Thoracic aorta (tissue), 2 donors: ENCODE data around the gene MTCL1. TPM values are rescaled to one million over a fixed set of nuclear protein-coding genes. Genes with fewer than 3 reads are reported as not detected.

Source experiments
- ATAC-seq: fragments of 150-250 bp; one replicate; pipeline ENCODE4 v1.8.0; 2017; ENCODE audit warnings: low read depth; ENCODE audit not compliant: insufficient number of reproducible peaks, low FRiP score
- DNase-seq: peaks from one replicate; pipeline ENCODE4 v3.0.0-alpha.2; 2020; ENCODE audit warnings: low spot score
- H3K27ac ChIP-seq, 2 donors: fragments of 200-600 bp; sonication (generic); 1 replicate in 1 of 2; 2 replicates in 1 of 2; pipeline ENCODE4 v1.5.1; 2016; ENCODE audit warnings: mild to moderate bottlenecking in 2 of 2, moderate library complexity in 2 of 2
- H3K27me3 ChIP-seq: fragments of 200-600 bp; sonication (generic); replicated peaks from 2 replicates; pipeline ENCODE4 v1.6.0; 2016; ENCODE audit warnings: mild to moderate bottlenecking; ENCODE audit not compliant: insufficient read depth
- H3K36me3 ChIP-seq: fragments of 200-600 bp; sonication (generic); one replicate; pipeline ENCODE4 v1.5.1; 2016
- H3K4me1 ChIP-seq, 2 donors: fragments of 200-600 bp; sonication (generic); 1 replicate in 1 of 2; 2 replicates in 1 of 2; pipeline versions ENCODE4 v1.5.1 to v1.6.0; 2016; ENCODE audit warnings: low read depth in 2 of 2, mild to moderate bottlenecking in 1 of 2; ENCODE audit not compliant: control insufficient read depth in 1 of 2
- H3K4me3 ChIP-seq: fragments of 200-600 bp; sonication (generic); 2 replicates; pipeline ENCODE4 v1.5.1; 2016; ENCODE audit warnings: mild to moderate bottlenecking
- H3K9me3 ChIP-seq: fragments of 200-600 bp; sonication (generic); 2 replicates; pipeline ENCODE4 v1.5.1; 2016
- total RNA-seq, 2 donors: library from RNA; depleted of rRNA; stranded (reverse); fragments of >200 nt; gene quantifications; one replicate each; pipeline versions ENCODE4 v1.1.0 to v1.2.3, GENCODE V29; 2016
- TF ChIP-seq, protein P1 (sequence below): fragments of 200-600 bp; sonication (generic); IDR thresholded peaks from one replicate; pipeline ENCODE4 v1.5.1; 2019; ENCODE audit warnings: antibody characterized with exemption

The MTCL1 gene
- total RNA-seq, 2 donors from 2014 or later: 9.9 to 23.3 TPM

- peak overlapping the region; percentile 68 for H3K4me3 ChIP-seq
- no peaks in the 10 kb centered on the region for H3K9me3 ChIP-seq
- peak; percentile 54 for ATAC-seq
- no peak for DNase-seq
- no peaks in the 10 kb centered on the region for H3K27me3 ChIP-seq
- H3K36me3 ChIP-seq: no peaks in the 10 kb centered on the region
- H3K27ac ChIP-seq: peak overlapping the region; percentile 48 to 81
- TF ChIP-seq, protein P1, sequence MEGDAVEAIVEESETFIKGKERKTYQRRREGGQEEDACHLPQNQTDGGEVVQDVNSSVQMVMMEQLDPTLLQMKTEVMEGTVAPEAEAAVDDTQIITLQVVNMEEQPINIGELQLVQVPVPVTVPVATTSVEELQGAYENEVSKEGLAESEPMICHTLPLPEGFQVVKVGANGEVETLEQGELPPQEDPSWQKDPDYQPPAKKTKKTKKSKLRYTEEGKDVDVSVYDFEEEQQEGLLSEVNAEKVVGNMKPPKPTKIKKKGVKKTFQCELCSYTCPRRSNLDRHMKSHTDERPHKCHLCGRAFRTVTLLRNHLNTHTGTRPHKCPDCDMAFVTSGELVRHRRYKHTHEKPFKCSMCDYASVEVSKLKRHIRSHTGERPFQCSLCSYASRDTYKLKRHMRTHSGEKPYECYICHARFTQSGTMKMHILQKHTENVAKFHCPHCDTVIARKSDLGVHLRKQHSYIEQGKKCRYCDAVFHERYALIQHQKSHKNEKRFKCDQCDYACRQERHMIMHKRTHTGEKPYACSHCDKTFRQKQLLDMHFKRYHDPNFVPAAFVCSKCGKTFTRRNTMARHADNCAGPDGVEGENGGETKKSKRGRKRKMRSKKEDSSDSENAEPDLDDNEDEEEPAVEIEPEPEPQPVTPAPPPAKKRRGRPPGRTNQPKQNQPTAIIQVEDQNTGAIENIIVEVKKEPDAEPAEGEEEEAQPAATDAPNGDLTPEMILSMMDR: no peak
- H3K4me1 ChIP-seq: peaks cover 5 to 18% of the 10 kb centered on the region in 2 donors
Observed at GRCh38 chr18:8799596-8800441, 94.5 kb downstream of the MTCL1 start.

GRCh38 chr18:8800445-8800844 is 95.1 kb downstream of the MTCL1 start:
- Histone ChIP-seq H3K27ac (peak overlapping the region; percentile 48 to 81), H3K9me3 (no peaks in the 10 kb centered on the region), H3K36me3 (no peaks in the 10 kb centered on the region), H3K4me3 (peak overlapping the region; percentile 68), H3K27me3 (no peaks in the 10 kb centered on the region), H3K4me1 (peaks cover 5 to 18% of the 10 kb centered on the region in 2 donors)
- DNase-seq (no peak), ATAC-seq (peak; percentile 88)
- TF ChIP-seq, protein P1: no peak

DNA sequence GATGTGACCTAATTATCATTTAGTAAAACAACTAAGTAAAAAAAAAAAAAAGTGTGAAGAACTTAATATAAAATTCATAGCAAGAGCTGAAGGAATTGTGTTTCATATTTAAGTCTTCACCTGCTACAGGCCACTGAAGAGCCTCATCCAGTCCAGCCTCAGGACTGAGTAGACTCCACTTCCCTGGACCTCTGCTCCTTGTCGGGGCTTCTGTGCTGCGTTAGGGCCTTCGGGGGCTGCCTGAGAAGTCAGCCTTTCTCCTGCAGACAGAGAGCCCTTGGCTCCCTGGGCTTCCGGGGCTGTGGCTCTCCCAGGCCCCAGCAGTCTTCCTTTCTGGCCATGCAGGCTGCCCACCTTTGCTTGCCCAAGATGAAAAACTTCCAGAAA is 95.5 kb downstream of the MTCL1 start:
- Histone ChIP-seq H3K4me3 (peak overlapping the region; percentile 68), H3K27ac (peak overlapping the region; percentile 55 to 81), H3K27me3 (no peaks in the 10 kb centered on the region), H3K9me3 (no peaks in the 10 kb centered on the region), H3K4me1 (peaks cover 5 to 18% of the 10 kb centered on the region in 2 donors), H3K36me3 (no peaks in the 10 kb centered on the region)
- DNase-seq (no peak), ATAC-seq (no peak)
- TF ChIP-seq, protein P1: no peak

DNA sequence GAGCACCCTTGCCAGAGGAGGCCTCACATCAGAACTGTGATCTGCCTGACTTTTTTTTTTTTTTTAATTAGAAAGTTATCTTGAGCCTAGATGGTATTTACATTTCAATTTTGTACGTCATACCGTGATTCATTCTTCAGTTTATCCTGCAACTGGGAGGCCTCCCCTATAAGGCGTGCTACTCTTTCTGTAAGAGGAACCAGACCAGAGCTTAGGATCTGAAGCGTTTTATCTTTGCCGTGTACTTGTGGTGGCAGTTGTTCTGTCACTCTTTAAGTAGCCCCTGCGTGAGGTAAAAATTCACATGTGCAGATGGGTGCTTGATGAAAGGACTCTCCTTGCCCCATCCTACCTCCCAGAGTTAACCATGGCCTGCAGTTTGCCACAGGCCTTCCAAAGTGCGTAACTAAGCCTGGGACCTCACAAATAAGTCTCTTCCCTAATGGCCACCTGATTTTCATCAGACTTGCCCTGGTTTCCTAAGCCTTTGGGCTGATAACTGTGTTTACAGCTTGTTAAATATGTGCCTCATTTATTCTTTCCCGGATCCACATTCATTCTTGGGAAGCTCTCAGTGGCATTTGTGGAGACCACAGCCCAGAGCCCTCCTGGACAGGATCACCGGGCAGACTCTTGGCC is 96.0 kb downstream of the MTCL1 start:
- TF ChIP-seq, protein P1: no peak
- H3K27me3 ChIP-seq: no peaks in the 10 kb centered on the region
- no peaks in the 10 kb centered on the region for H3K36me3 ChIP-seq
- H3K9me3 ChIP-seq: no peaks in the 10 kb centered on the region
- DNase-seq: no peak
- H3K4me3 ChIP-seq: no peak overlapping the region
- ATAC-seq: no peak
- H3K27ac ChIP-seq: peak overlapping the region in 1 of 2 donors; percentile 81
- peaks cover 5 to 18% of the 10 kb centered on the region in 2 donors for H3K4me1 ChIP-seq

- TF ChIP-seq, protein P1: no peak
- DNase-seq: no peak
- H3K36me3 ChIP-seq: no peaks in the 10 kb centered on the region
- no peak overlapping the region for H3K27ac ChIP-seq
- H3K9me3 ChIP-seq: no peaks in the 10 kb centered on the region
- peaks cover 5 to 18% of the 10 kb centered on the region in 2 donors for H3K4me1 ChIP-seq
- no peaks in the 10 kb centered on the region for H3K27me3 ChIP-seq
- no peak overlapping the region for H3K4me3 ChIP-seq
- no peak for ATAC-seq
Observed at GRCh38 chr18:8802017-8802672, 96.8 kb downstream of the MTCL1 start.
